AG09319 (cell line): Measurements from ENCODE around the gene PHLDB1.
"Not testable (repeated sequence)": the region's sequence is repeated elsewhere in the genome, so short reads cannot be mapped to it uniquely, and the experiment has no call there.

Experiments
- DNase-seq: peaks from one replicate; pipeline ENCODE4 v3.0.0-alpha.2; 2010; ENCODE audit warnings: low read depth; ENCODE audit errors: extremely low read depth
- TF ChIP-seq, protein P1 (sequence below): IDR thresholded peaks from 2 replicates; pipeline ENCODE4 v1.5.1; 2011; ENCODE audit warnings: low read depth, mild to moderate bottlenecking, inconsistent platforms, low read length, moderate library complexity

Gene PHLDB1

DNA sequence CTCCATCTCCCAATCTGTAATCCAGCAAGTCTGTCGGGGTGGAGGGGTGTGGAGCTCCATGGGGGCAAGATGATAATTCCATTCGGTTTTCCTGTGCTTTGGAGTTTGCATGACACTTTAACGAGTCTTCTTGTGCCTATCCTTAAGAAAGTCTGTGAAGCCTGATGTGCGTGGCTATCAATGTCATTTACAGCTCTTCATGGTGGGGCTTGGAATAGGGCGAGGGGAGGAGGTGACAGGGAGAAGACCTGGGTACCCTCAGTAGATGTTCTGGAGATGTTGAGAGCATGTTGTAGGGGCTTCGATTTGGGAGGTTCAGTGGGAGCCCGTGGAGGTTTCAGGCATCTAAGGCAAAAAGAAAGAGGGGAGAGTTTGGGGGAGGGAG is 579 bp upstream of the PHLDB1 start:
- DNase-seq = no peak
- TF ChIP-seq, protein P1, sequence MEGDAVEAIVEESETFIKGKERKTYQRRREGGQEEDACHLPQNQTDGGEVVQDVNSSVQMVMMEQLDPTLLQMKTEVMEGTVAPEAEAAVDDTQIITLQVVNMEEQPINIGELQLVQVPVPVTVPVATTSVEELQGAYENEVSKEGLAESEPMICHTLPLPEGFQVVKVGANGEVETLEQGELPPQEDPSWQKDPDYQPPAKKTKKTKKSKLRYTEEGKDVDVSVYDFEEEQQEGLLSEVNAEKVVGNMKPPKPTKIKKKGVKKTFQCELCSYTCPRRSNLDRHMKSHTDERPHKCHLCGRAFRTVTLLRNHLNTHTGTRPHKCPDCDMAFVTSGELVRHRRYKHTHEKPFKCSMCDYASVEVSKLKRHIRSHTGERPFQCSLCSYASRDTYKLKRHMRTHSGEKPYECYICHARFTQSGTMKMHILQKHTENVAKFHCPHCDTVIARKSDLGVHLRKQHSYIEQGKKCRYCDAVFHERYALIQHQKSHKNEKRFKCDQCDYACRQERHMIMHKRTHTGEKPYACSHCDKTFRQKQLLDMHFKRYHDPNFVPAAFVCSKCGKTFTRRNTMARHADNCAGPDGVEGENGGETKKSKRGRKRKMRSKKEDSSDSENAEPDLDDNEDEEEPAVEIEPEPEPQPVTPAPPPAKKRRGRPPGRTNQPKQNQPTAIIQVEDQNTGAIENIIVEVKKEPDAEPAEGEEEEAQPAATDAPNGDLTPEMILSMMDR = no peak

- peak; percentile 73 for DNase-seq
Observed at GRCh38 chr11:118608360-118609227, 1.2 kb downstream of the PHLDB1 start.

GRCh38 chr11:118609380-118610224 is 2.2 kb downstream of the PHLDB1 start:
- TF ChIP-seq, protein P1 = no peak
- DNase-seq = no peak

More at GRCh38 chr11:118608360-118609227, 1.2 kb downstream of the PHLDB1 start:
- TF ChIP-seq, protein P1 = no peak

- DNase-seq = no peak
- TF ChIP-seq, protein P1 = no peak
Observed at GRCh38 chr11:118610225-118610772, 2.9 kb downstream of the PHLDB1 start.

GRCh38 chr11:118610773-118611432 is 3.5 kb downstream of the PHLDB1 start:
- DNase-seq = no peak

GRCh38 chr11:118611433-118611795 is 4.0 kb downstream of the PHLDB1 start:
- DNase-seq = not testable (repeated sequence)

More at GRCh38 chr11:118610773-118611432, 3.5 kb downstream of the PHLDB1 start:
- TF ChIP-seq, protein P1 = peak; percentile 82

DNA sequence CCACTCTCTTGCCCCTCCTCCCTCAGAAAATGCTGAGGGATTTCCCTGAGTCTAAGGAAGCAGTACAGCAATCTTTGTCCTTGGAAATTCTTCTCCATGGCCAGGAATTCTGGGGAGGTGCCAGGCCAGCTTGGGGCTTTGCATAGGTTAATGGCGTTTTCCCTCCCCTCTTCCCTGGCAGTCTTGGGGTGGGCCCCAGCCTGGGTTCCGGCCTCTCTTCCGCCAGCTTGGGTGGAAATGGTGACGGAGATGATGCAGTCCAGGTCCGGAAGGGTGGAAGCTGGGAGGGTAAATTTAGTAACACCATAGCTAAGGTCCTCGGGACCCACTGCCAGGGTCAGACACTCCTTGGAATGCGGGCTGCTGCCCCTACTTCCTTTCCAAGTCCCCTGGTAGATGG is 5.0 kb downstream of the PHLDB1 start:
- TF ChIP-seq, protein P1 = no peak
- DNase-seq = no peak
